Liver (tissue), 5 donors: ENCODE results near the gene KRTAP2-2. TPM values are rescaled to one million over a fixed set of nuclear protein-coding genes. Genes with fewer than 3 reads are reported as not detected.

Experiments used
- polyA plus RNA-seq, 2 donors: library from polyadenylated mRNA; stranded (reverse) in 1 of 2; unstranded in 1 of 2; fragments of 200-250 nt in 1 of 2; fragments of >200 nt in 1 of 2; fragmentation: Nextera tagmentation in 1 of 2; extraction: Ambion mirVana in 1 of 2; gene quantifications; one replicate each; pipeline versions ENCODE4 v1.2.1 to v1.2.3, GENCODE V29; 2013 to 2015
- small RNA-seq: library from RNA; depleted of rRNA; stranded (forward); fragments of <200 nt; gene quantifications from one replicate; pipeline ENCODE3, GENCODE V24; 2014
- total RNA-seq, 2 donors: library from RNA; depleted of rRNA; stranded (reverse); fragments of >200 nt; gene quantifications; one replicate each; pipeline ENCODE4 v1.2.3, GENCODE V29; 2014
- donor health status: healthy.
- donor health status: healthy.
- donor health status: healthy.

KRTAP2-2 gene
- total and polyA plus RNA-seq, 4 donors, result not detected

Small RNA genes lying within 50 kb of the gene (small RNA-seq; reads per million reads assigned to genes)
- not detected for gene KRTAP3-4P

Other genes starting within 250 kb of the KRTAP2-2 start
Only the 30 nearest of the 37 such genes appear.
- not detected for gene KRT20, start 170.0 kb downstream of the KRTAP2-2 start, total RNA-seq
- gene KRT20, start 170.0 kb downstream of the KRTAP2-2 start, polyA plus RNA-seq, result not detected
- 1 to 10 TPM in 1 of 2 donors, under 1 TPM in 1; 0.09 to 1.3 TPM for gene KRT23, start 117.6 kb downstream of the KRTAP2-2 start, total RNA-seq
- under 1 TPM in 1 of 2 donors, not detected in 1; 0.24 TPM for gene KRT23, start 117.6 kb downstream of the KRTAP2-2 start, polyA plus RNA-seq
- gene KRT39, start 88.3 kb downstream of the KRTAP2-2 start, total RNA-seq, result not detected
- gene KRT39, start 88.3 kb downstream of the KRTAP2-2 start, polyA plus RNA-seq, result not detected
- gene KRT40, start 70.9 kb downstream of the KRTAP2-2 start, total RNA-seq, result not detected
- gene KRT40, start 70.9 kb downstream of the KRTAP2-2 start, polyA plus RNA-seq, result not detected
- not detected for gene KRTAP3-3, start 61.1 kb downstream of the KRTAP2-2 start, total RNA-seq
- not detected for gene KRTAP3-3, start 61.1 kb downstream of the KRTAP2-2 start, polyA plus RNA-seq
- gene KRTAP3-2, start 55.3 kb downstream of the KRTAP2-2 start, total RNA-seq, result not detected
- gene KRTAP3-2, start 55.3 kb downstream of the KRTAP2-2 start, polyA plus RNA-seq, result not detected
- not detected for gene KRTAP3-1, start 46.1 kb downstream of the KRTAP2-2 start, total RNA-seq
- not detected for gene KRTAP3-1, start 46.1 kb downstream of the KRTAP2-2 start, polyA plus RNA-seq
- not detected for gene KRTAP1-5, start 28.0 kb downstream of the KRTAP2-2 start, total RNA-seq
- gene KRTAP1-5, start 28.0 kb downstream of the KRTAP2-2 start, polyA plus RNA-seq, result not detected
- gene KRTAP1-4, start 25.0 kb downstream of the KRTAP2-2 start, total RNA-seq, result not detected
- not detected for gene KRTAP1-4, start 25.0 kb downstream of the KRTAP2-2 start, polyA plus RNA-seq
- gene KRTAP1-3, start 20.4 kb downstream of the KRTAP2-2 start, total RNA-seq, result not detected
- gene KRTAP1-3, start 20.4 kb downstream of the KRTAP2-2 start, polyA plus RNA-seq, result not detected
- not detected for gene KRTAP1-1, start 13.8 kb downstream of the KRTAP2-2 start, total RNA-seq
- not detected for gene KRTAP1-1, start 13.8 kb downstream of the KRTAP2-2 start, polyA plus RNA-seq
- gene KRTAP2-1, start 7.9 kb downstream of the KRTAP2-2 start, total RNA-seq, result not detected
- gene KRTAP2-1, start 7.9 kb downstream of the KRTAP2-2 start, polyA plus RNA-seq, result not detected
- gene KRTAP2-3, start 4.9 kb upstream of the KRTAP2-2 start, total RNA-seq, result not detected
- not detected for gene KRTAP2-3, start 4.9 kb upstream of the KRTAP2-2 start, polyA plus RNA-seq
- gene KRTAP2-4, start 10.6 kb upstream of the KRTAP2-2 start, total RNA-seq, result not detected
- not detected for gene KRTAP2-4, start 10.6 kb upstream of the KRTAP2-2 start, polyA plus RNA-seq
- not detected for gene KRTAP4-7, start 28.9 kb upstream of the KRTAP2-2 start, total RNA-seq
- gene KRTAP4-7, start 28.9 kb upstream of the KRTAP2-2 start, polyA plus RNA-seq, result not detected
- not detected for gene KRTAP4-8, start 42.9 kb upstream of the KRTAP2-2 start, total RNA-seq
- not detected for gene KRTAP4-8, start 42.9 kb upstream of the KRTAP2-2 start, polyA plus RNA-seq
- not detected for gene KRTAP4-16, start 47.0 kb upstream of the KRTAP2-2 start, total RNA-seq
- not detected for gene KRTAP4-16, start 47.0 kb upstream of the KRTAP2-2 start, polyA plus RNA-seq
- gene KRTAP4-9, start 50.2 kb upstream of the KRTAP2-2 start, total RNA-seq, result not detected
- gene KRTAP4-9, start 50.2 kb upstream of the KRTAP2-2 start, polyA plus RNA-seq, result not detected
- gene KRTAP4-11, start 63.1 kb upstream of the KRTAP2-2 start, total RNA-seq, result not detected
- gene KRTAP4-11, start 63.1 kb upstream of the KRTAP2-2 start, polyA plus RNA-seq, result not detected
- not detected for gene KRTAP4-12, start 69.0 kb upstream of the KRTAP2-2 start, total RNA-seq
- gene KRTAP4-12, start 69.0 kb upstream of the KRTAP2-2 start, polyA plus RNA-seq, result not detected
- not detected for gene KRTAP4-6, start 85.3 kb upstream of the KRTAP2-2 start, total RNA-seq
- gene KRTAP4-6, start 85.3 kb upstream of the KRTAP2-2 start, polyA plus RNA-seq, result not detected
- not detected for gene KRTAP4-5, start 94.6 kb upstream of the KRTAP2-2 start, total RNA-seq
- not detected for gene KRTAP4-5, start 94.6 kb upstream of the KRTAP2-2 start, polyA plus RNA-seq
- gene KRTAP4-4, start 105.5 kb upstream of the KRTAP2-2 start, total RNA-seq, result not detected
- gene KRTAP4-4, start 105.5 kb upstream of the KRTAP2-2 start, polyA plus RNA-seq, result not detected
- gene KRTAP4-3, start 113.0 kb upstream of the KRTAP2-2 start, total RNA-seq, result not detected
- gene KRTAP4-3, start 113.0 kb upstream of the KRTAP2-2 start, polyA plus RNA-seq, result not detected
- gene KRTAP4-2, start 123.0 kb upstream of the KRTAP2-2 start, total RNA-seq, result not detected
- not detected for gene KRTAP4-2, start 123.0 kb upstream of the KRTAP2-2 start, polyA plus RNA-seq
- gene KRTAP4-1, start 129.7 kb upstream of the KRTAP2-2 start, total RNA-seq, result not detected
- not detected for gene KRTAP4-1, start 129.7 kb upstream of the KRTAP2-2 start, polyA plus RNA-seq
- not detected for gene KRTAP9-1, start 134.7 kb upstream of the KRTAP2-2 start, total RNA-seq
- not detected for gene KRTAP9-1, start 134.7 kb upstream of the KRTAP2-2 start, polyA plus RNA-seq
- gene KRTAP9-2, start 171.4 kb upstream of the KRTAP2-2 start, total RNA-seq, result not detected
- not detected for gene KRTAP9-2, start 171.4 kb upstream of the KRTAP2-2 start, polyA plus RNA-seq
- gene KRTAP9-3, start 177.2 kb upstream of the KRTAP2-2 start, total RNA-seq, result not detected
- not detected for gene KRTAP9-3, start 177.2 kb upstream of the KRTAP2-2 start, polyA plus RNA-seq
- gene KRTAP9-8, start 182.8 kb upstream of the KRTAP2-2 start, total RNA-seq, result not detected
- gene KRTAP9-8, start 182.8 kb upstream of the KRTAP2-2 start, polyA plus RNA-seq, result not detected